ENCODE data around the gene PITPNC1.
"Not testable (repeated sequence)": the region's sequence is repeated elsewhere in the genome, so short reads cannot be mapped to it uniquely, and the experiment has no call there.

PITPNC1 gene

GRCh38 chr17:67488161-67488560 is 111.1 kb downstream of the PITPNC1 start:
- no peak for DNase-seq (ENCODE audit: low read depth)

DNA sequence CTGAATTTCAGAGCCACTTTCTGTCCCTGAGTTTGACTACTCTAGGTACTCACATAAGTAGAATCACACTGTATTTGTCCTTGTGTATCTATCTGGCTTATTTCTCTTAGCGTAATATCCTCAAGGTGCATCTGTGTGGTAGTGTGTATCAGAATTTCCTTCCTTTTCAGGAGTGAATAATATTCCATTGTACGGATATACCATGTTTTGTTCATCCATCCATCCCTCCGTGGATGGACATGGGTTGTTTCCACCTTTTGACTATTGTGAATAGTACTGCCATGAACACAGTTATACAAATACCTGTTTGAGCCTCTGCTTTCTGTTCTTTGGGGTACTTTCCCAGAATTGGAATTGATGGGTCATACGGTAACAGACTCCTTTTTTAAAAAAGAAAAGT is 111.7 kb downstream of the PITPNC1 start:
- DNase-seq (ENCODE audit: low read depth) = no peak

DNA sequence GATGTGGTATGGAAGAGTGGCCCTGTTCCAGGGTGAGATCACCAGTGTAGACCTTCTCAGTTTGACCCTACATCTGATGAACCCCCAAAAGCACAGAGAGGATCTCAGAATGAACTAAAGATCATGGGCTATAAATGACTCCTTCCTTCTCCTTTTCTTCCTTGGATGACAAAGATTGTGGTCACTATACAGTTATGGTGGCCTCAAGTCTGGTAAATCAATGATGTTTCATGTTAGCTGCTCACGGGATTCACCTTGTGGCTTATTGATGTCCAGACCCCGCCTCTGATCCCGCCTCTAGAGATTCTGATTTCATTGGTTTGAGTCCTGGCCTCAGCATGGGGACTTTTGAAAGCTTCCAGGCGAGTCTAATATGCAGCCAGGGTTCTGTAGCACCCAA is 112.2 kb downstream of the PITPNC1 start:
- no peak for DNase-seq (ENCODE audit: low read depth)

GRCh38 chr17:67490471-67490870 is 113.4 kb downstream of the PITPNC1 start:
- DNase-seq (ENCODE audit: low read depth) = no peak

DNA sequence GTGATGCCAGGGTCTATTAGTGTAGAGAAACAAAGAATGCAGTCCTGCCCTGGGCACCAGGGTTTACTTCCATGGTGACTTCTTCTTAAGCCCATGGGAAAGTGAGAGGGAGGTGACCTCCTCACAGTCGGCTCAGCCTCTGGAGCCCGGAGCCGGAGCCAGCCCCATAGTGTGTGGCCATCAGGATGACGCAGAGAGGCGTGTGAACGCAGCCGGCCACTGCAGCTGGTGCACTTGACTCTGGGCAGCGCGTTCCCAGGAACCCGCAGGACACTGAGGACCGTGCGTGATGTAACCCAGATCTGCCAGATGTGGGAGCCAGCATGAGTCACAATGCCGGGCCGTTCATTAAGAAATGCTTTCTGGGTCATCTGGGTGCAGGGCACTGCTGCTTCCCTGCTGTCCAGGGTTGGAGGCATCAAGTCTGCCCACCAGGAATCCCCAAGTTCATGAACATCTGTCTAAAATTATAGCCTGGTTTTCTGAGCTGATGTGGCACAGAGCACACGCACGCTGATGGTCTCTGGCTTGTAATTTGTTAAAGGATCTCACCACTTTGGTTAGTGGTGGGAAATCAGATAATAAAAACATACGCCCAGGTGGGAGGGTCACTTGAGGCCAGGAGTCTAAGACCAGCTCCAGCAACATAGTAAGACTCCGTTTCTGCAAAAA is 114.1 kb downstream of the PITPNC1 start:
- DNase-seq (ENCODE audit: low read depth) = no peak

GRCh38 chr17:67491681-67492024 is 114.6 kb downstream of the PITPNC1 start:
- no peak for DNase-seq (ENCODE audit: low read depth)

DNA sequence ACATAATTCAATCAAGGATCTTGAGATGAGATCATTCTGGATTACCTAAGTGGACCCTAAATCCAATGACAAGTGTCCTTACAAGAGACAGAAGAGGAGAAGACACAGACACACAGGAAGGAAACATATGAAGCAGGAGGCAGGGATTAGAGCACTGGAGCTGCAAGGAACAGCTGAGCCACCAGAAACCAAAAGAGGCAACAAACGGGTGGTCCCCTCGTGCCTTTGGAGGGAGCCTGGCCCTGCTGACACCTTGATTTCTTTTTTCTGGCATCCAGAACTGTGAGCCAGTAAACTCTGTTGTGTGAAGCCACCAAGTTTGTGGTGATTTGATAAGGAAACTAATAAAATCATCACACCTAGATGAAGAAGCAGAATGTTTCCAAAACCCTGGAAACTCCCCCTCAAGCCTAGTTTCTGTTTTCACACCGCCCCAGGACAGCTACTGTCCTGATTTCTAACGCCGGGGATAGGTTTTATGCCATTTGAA is 115.2 kb downstream of the PITPNC1 start:
- no peak for DNase-seq (ENCODE audit: low read depth)

DNA sequence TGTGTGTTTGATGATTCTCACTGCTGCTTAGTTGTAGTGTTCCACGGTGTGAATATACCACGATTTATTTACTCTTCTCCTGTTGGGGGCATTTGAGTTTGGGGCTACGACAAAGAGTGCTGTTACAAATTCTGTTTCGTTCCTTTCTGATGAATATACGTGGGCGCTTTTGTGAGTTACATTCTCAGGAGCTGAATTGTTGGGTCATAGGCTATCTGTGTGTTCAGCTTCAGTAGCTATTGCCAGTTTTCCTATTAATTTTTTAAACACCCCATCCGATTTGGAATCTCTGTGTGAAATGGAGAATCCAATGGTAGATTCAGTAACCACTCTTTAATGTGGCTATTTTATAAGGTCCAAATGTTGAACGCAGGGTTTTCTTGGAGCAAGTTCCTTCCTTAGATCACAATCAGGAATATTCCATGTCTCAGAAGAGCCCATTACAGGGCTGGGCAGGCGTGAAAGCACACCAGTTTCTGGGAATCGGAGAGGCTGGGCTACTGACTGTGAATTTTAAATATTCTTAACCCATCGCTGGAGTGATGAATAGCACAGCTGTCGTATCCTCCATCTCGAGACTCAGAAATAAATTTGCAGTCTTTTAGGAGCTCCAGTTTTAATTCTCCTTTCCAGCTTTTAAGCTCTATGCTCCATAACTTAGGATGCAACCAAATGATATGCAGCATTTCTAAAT is 115.9 kb downstream of the PITPNC1 start:
- no peak for DNase-seq (ENCODE audit: low read depth)

GRCh38 chr17:67493812-67494211 is 116.7 kb downstream of the PITPNC1 start:
- DNase-seq (ENCODE audit: low read depth) = no peak

GRCh38 chr17:67495534-67495933 is 118.5 kb downstream of the PITPNC1 start:
- not testable (repeated sequence) for DNase-seq (ENCODE audit: low read depth)

GRCh38 chr17:67496286-67496685 is 119.2 kb downstream of the PITPNC1 start:
- DNase-seq (ENCODE audit: low read depth) = no peak

DNA sequence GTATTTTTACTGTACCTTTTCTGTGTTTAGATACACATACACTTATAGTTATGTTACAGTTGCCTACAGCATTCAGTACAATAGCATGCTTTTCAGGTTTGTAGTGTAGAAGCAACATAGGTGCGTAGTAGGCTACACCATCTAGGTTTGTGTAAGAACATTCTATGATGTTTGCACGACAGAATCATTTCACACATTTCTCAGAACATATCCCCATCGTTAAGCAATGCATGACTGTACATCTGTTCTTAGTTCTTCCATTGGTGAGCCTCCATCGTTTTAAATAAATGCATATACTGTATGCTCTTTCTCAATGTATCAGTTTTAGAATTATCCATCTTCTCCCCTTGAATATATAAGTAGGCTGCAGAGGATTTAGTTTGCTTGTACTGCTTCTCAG is 122.6 kb downstream of the PITPNC1 start:
- DNase-seq (ENCODE audit: low read depth) = no peak

- DNase-seq (ENCODE audit: low read depth) = no peak
Observed at GRCh38 chr17:67500261-67500660, 123.2 kb downstream of the PITPNC1 start.

- no peak for DNase-seq (ENCODE audit: low read depth)
Observed at GRCh38 chr17:67500677-67501300, 123.7 kb downstream of the PITPNC1 start.

DNA sequence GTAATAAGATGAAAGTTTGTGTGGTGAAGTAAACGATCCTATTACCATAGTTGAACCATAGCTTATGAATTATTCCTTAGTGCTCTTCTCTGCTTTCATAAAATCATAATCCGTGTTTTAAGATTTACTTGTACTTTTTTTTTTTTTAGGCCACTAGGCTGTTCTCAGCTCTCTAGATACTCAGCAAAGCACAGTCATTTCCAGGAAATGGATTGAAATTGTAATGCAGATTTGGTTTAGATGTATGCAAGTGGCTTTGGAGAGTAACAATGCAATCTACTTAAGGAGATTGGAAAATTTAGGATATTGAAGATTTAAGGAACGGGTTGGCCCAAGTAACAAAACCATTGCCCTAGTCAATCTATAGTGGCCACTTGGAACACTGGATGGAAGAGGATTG is 125.1 kb downstream of the PITPNC1 start:
- DNase-seq (ENCODE audit: low read depth) = no peak

DNA sequence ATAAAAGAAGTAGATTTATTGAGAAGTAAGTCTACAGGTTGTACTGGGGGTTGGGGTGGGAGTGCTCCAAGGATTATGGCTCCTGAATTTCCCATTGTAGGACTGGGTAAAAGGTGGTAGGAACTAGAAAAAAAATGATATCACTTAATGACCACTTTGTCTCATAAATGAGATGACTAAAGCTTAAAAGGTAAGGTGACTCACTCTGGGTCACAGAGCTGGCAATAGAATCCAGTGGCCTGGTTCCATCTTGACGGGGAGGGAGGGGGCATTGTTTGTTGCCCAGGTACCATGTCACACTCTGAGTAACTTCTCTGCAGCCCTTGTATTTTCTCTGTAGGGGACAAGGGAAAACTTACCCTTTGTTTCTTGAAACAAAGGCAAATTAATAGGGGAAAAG is 126.1 kb downstream of the PITPNC1 start:
- DNase-seq (ENCODE audit: low read depth) = no peak

DNA sequence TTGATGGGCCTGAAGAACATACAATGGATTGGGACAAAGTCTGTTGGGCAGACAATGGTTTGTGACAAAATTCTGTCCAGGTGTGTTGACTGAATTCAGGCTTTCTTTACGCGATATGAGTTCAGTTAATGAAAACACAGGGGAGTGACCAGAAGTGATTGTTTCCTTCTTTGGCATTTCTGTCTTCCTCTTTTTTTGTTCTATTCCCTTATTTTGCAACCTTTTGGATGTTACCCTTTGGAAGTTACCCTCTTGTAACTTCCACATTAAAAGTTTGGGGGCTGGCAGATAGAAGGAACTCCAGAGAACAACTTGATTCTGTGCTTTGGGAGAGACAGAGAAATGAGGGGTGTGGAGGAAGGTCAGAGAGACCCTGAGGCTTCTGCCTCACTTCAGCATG is 126.7 kb downstream of the PITPNC1 start:
- DNase-seq (ENCODE audit: low read depth) = no peak

DNA sequence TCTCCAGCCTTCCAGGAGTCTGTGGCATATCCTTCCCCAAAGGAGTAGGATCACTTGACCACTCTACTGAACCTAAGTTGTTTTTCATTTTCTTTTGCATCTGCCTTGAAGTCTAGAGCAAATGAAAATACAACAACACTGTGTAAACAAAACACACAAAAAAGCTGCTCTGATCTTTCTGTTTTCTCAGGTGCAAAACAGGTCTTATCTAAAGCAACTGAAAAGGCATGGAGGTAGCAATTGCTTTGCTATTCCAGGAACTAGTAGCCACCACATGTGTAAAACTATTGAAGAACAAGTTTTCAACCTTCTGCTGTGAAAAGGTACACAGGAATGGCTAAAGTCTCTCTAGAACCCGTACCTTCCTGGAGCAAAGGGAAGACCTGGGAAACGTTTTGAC is 127.1 kb downstream of the PITPNC1 start:
- DNase-seq (ENCODE audit: low read depth) = no peak

DNA sequence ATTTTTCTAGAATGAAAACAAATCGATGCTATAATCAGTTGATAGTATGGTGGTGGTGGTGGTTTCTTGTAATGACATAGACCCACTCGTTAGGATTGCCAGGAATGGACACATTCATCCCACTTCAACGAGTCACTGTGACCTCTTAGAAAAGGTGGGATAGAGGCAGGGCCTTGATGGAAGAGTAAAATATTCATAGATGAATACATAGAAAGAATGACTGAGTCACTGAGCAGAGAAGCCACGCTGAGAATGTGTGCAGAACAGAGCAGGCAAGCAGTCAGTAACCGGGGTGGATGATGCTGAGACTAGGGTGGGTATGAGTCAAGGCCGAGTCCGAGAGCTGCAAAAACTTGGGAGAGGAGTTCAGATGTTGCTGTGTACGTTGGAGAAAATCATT is 129.9 kb downstream of the PITPNC1 start:
- DNase-seq (ENCODE audit: low read depth) = no peak

- DNase-seq (ENCODE audit: low read depth) = no peak
Observed at GRCh38 chr17:67509390-67510287, 132.6 kb downstream of the PITPNC1 start.

DNA sequence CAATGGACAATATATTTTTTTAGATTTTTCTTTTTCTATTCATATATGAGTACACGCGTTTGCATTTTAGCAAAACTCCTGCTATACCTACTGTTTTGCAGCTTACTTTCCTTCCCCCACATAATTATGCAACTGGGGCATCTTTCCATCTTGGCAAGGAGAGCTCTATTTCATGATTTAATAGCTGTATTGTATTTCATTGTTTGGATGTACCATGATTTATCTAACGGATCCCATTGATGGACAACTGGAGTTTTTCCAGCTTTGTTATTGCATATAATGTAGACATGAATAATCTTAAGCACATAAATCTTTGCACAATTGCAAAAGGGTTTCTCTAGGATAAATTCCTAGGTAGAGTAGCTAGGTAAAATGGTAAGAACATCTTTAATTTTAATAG is 133.9 kb downstream of the PITPNC1 start:
- no peak for DNase-seq (ENCODE audit: low read depth)

DNA sequence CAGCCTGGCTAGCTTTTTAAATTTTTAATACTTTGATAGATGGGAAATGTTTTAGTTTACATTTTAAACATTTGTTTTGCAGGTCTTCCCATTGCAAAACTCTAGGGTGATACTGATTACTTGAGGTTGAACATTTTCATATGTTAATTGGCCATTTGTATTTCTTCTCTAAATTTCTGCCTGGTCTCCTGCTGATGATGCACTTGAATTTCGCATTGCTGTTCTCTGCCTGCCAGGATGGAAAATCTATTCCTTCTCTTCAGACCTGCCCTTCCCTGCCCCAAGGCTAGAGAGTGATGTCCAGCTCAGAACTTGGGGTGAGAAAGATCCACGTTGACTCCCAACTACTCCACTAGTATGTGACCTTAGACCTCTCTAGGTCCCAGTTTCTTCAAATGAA is 134.7 kb downstream of the PITPNC1 start:
- no peak for DNase-seq (ENCODE audit: low read depth)

Data from stimulated activated CD8-positive, alpha-beta memory T cell treated with anti-CD3 and anti-CD28 coated beads, Interleukin-15, amount 100 ng/mL, for 1 hour (primary cell).